ENCODE data around the gene ESPNL.

ESPNL gene

DNA sequence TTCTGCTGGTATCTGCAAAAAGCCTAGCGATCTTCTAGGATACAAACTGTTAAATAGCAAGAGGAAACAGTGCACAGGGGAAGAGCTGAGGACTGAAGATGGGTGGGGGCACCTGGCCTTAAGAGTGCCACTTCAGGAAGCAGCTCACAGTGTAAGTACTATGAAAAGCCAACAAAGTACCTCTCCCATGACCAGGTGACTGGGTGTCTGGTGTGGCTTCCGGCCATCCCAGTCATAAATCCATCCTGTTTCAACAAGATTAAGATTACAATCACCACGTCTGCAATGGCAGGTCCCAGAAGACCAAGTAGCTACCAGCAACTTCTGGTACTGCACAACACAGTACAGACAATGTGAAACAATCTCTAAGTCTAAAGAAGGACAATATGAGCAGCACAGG, 74.6 kb downstream of the ESPNL start:
- no peak overlapping the region for H3K27ac ChIP-seq
- TF ChIP-seq, protein P1, sequence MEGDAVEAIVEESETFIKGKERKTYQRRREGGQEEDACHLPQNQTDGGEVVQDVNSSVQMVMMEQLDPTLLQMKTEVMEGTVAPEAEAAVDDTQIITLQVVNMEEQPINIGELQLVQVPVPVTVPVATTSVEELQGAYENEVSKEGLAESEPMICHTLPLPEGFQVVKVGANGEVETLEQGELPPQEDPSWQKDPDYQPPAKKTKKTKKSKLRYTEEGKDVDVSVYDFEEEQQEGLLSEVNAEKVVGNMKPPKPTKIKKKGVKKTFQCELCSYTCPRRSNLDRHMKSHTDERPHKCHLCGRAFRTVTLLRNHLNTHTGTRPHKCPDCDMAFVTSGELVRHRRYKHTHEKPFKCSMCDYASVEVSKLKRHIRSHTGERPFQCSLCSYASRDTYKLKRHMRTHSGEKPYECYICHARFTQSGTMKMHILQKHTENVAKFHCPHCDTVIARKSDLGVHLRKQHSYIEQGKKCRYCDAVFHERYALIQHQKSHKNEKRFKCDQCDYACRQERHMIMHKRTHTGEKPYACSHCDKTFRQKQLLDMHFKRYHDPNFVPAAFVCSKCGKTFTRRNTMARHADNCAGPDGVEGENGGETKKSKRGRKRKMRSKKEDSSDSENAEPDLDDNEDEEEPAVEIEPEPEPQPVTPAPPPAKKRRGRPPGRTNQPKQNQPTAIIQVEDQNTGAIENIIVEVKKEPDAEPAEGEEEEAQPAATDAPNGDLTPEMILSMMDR (conservative IDR thresholded peaks at IDR 0.05): no peak
- no peak for TF ChIP-seq ZFX (IDR thresholded peaks at IDR 0.05)

DNA sequence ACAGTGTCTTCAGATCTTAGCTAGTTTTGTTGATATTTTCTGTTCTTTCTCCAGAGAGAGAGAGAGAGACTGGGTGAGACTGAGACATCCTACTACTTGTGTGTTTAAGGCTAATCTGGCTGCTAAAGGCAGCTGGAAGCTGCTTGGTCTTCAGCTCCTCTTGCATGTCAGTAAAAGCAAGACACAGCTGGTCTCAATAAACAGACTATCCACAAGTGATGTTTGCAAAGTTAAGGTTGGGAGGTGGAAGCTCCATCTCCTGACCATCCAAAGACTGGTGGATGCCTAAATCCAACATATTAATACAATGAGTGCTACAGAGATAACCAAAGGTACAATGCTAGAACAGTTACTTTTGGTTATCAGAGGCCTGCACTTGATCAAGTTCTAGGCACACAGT, 76.5 kb downstream of the ESPNL start:
- H3K27ac ChIP-seq: no peak overlapping the region
- TF ChIP-seq, protein P1 (conservative IDR thresholded peaks at IDR 0.05): no peak
- no peak for TF ChIP-seq ZFX (IDR thresholded peaks at IDR 0.05)

DNA sequence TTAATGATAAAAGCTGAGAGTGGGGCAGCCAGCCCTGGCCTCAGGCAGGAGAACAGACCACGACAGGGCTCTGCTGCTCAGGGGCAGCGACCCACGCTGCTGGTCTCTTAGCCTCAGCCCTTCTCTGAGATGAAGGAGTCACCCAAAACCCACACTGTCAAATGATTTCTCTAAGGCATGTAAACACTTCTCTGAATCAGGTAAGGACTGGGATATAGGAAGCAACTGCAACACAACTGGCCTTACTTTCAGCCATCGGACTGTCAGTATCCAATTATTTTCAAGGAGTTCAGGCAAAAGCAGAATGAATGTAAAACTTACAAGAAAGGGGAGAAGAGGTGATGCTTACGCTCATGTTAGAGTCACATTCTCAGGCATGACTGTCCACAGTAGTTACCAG, 80.4 kb downstream of the ESPNL start:
- TF ChIP-seq, protein P1 (conservative IDR thresholded peaks at IDR 0.05): no peak
- no peak for TF ChIP-seq ZFX (IDR thresholded peaks at IDR 0.05)
- no peak overlapping the region for H3K27ac ChIP-seq

DNA sequence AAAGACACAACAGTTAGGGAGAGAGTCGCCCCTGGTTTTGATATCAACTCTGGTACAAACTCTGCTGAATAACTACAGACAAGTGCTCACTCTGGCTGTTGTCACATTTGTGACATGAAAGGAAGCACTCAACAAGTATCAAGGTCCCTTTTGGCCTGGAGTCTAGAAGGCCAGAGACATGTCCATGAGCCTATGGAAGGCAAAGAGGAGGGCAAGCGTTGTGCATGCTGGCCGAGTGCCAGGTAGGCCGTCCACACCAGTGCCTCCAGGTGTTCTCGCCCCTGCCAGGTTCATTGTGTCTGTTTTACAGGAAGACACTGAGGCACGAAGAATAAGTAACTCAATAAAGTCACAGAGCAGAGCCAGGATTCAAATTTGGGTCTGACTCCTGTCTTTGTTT, 82.2 kb downstream of the ESPNL start:
- no peak overlapping the region for H3K27ac ChIP-seq
- TF ChIP-seq, protein P1 (conservative IDR thresholded peaks at IDR 0.05): no peak
- no peak for TF ChIP-seq ZFX (IDR thresholded peaks at IDR 0.05)
